Measurements from ENCODE around the gene CLBA1.

CLBA1 gene

GRCh38 chr14:104993808-104994591 is 8.4 kb downstream of the CLBA1 start:
- H3K4me3 Mint-ChIP-seq: no peak overlapping the region
- H3K9me3 Mint-ChIP-seq: no peaks in the 10 kb centered on the region
- no peaks in the 10 kb centered on the region for H3K27me3 Mint-ChIP-seq
- H3K27ac Mint-ChIP-seq: no peak overlapping the region
- ATAC-seq (no peak), DNase-seq (no peak)
- H3K4me1 Mint-ChIP-seq: peaks cover 2% of the 10 kb centered on the region
- peaks cover 1% of the 10 kb centered on the region for H3K36me3 Mint-ChIP-seq (ENCODE audit: low read depth)

GRCh38 chr14:104994978-104995377 is 9.4 kb downstream of the CLBA1 start:
- no peaks in the 10 kb centered on the region for H3K27me3 Mint-ChIP-seq
- no peaks in the 10 kb centered on the region for H3K9me3 Mint-ChIP-seq
- DNase-seq (no peak), ATAC-seq (no peak)
- H3K36me3 Mint-ChIP-seq (ENCODE audit: low read depth): peaks cover 5% of the 10 kb centered on the region
- no peak overlapping the region for H3K4me3 Mint-ChIP-seq
- H3K27ac Mint-ChIP-seq: no peak overlapping the region
- peaks cover 2% of the 10 kb centered on the region for H3K4me1 Mint-ChIP-seq

- DNase-seq: no peak
- Mint-ChIP-seq H3K27me3 (no peaks in the 10 kb centered on the region), H3K4me1 (peaks cover 2% of the 10 kb centered on the region), H3K36me3 (ENCODE audit: low read depth) (peaks cover 6% of the 10 kb centered on the region), H3K9me3 (no peaks in the 10 kb centered on the region), H3K4me3 (no peak overlapping the region), H3K27ac (no peak overlapping the region)
- ATAC-seq: no peak
Observed at GRCh38 chr14:104996032-104996431, 10.4 kb downstream of the CLBA1 start.

- Mint-ChIP-seq H3K4me3 (no peak overlapping the region), H3K27ac (no peak overlapping the region), H3K27me3 (no peaks in the 10 kb centered on the region), H3K9me3 (no peaks in the 10 kb centered on the region), H3K36me3 (ENCODE audit: low read depth) (peaks cover 6% of the 10 kb centered on the region), H3K4me1 (peaks cover 2% of the 10 kb centered on the region)
- ATAC-seq (no peak), DNase-seq (no peak)
Observed at GRCh38 chr14:104996483-104996882, 10.9 kb downstream of the CLBA1 start.

- no peak overlapping the region for H3K4me3 Mint-ChIP-seq
- H3K27ac Mint-ChIP-seq: no peak overlapping the region
- no peaks in the 10 kb centered on the region for H3K9me3 Mint-ChIP-seq
- peaks cover 4% of the 10 kb centered on the region for H3K36me3 Mint-ChIP-seq (ENCODE audit: low read depth)
- ATAC-seq (no peak), DNase-seq (no peak)
- peaks cover under 1% of the 10 kb centered on the region for H3K4me1 Mint-ChIP-seq
- H3K27me3 Mint-ChIP-seq: no peaks in the 10 kb centered on the region
Observed at GRCh38 chr14:104998801-104999200, 13.2 kb downstream of the CLBA1 start.

- DNase-seq: no peak
- no peak overlapping the region for H3K4me3 Mint-ChIP-seq
- no peaks in the 10 kb centered on the region for H3K27me3 Mint-ChIP-seq
- no peak for ATAC-seq
- no peaks in the 10 kb centered on the region for H3K9me3 Mint-ChIP-seq
- peaks cover 4% of the 10 kb centered on the region for H3K36me3 Mint-ChIP-seq (ENCODE audit: low read depth)
- no peak overlapping the region for H3K27ac Mint-ChIP-seq
- H3K4me1 Mint-ChIP-seq: peaks cover 6% of the 10 kb centered on the region
Observed at GRCh38 chr14:104999361-104999760, 13.8 kb downstream of the CLBA1 start.

- ATAC-seq: peak; percentile 18
Observed at GRCh38 chr14:105005329-105005928, 19.8 kb downstream of the CLBA1 start.

GRCh38 chr14:105005929-105006830 is 20.6 kb downstream of the CLBA1 start:
- H3K27me3 Mint-ChIP-seq: no peaks in the 10 kb centered on the region
- H3K27ac Mint-ChIP-seq: no peak overlapping the region
- ATAC-seq: peak; percentile 20

More at GRCh38 chr14:105005329-105005928, 19.8 kb downstream of the CLBA1 start:
- Mint-ChIP-seq H3K36me3 (ENCODE audit: low read depth) (peaks cover 17% of the 10 kb centered on the region), H3K4me1 (peaks cover 6% of the 10 kb centered on the region), H3K27ac (no peak overlapping the region), H3K9me3 (no peaks in the 10 kb centered on the region), H3K4me3 (no peak overlapping the region), H3K27me3 (no peaks in the 10 kb centered on the region)
- DNase-seq: no peak

GRCh38 chr14:105006831-105007592 is 21.4 kb downstream of the CLBA1 start:
- no peak for ATAC-seq
- peaks cover 27% of the 10 kb centered on the region for H3K36me3 Mint-ChIP-seq (ENCODE audit: low read depth)

More at GRCh38 chr14:105005929-105006830, 20.6 kb downstream of the CLBA1 start:
- Mint-ChIP-seq H3K9me3 (no peaks in the 10 kb centered on the region), H3K4me1 (peaks cover 6% of the 10 kb centered on the region), H3K4me3 (no peak overlapping the region), H3K36me3 (ENCODE audit: low read depth) (peaks cover 20% of the 10 kb centered on the region)
- DNase-seq: no peak

GRCh38 chr14:105007593-105008264 is 22.1 kb downstream of the CLBA1 start:
- no peak for ATAC-seq
- Mint-ChIP-seq H3K27me3 (no peaks in the 10 kb centered on the region), H3K27ac (no peak overlapping the region), H3K9me3 (no peaks in the 10 kb centered on the region), H3K4me3 (no peak overlapping the region), H3K36me3 (ENCODE audit: low read depth) (peaks cover 30% of the 10 kb centered on the region), H3K4me1 (peaks cover 6% of the 10 kb centered on the region)
- DNase-seq: no peak

More at GRCh38 chr14:105006831-105007592, 21.4 kb downstream of the CLBA1 start:
- no peak for DNase-seq
- peaks cover 6% of the 10 kb centered on the region for H3K4me1 Mint-ChIP-seq
- H3K4me3 Mint-ChIP-seq: no peak overlapping the region
- no peaks in the 10 kb centered on the region for H3K27me3 Mint-ChIP-seq
- no peaks in the 10 kb centered on the region for H3K9me3 Mint-ChIP-seq
- H3K27ac Mint-ChIP-seq: no peak overlapping the region

- no peaks in the 10 kb centered on the region for H3K9me3 Mint-ChIP-seq
- DNase-seq: no peak
- H3K4me1 Mint-ChIP-seq: peaks cover 15% of the 10 kb centered on the region
- H3K4me3 Mint-ChIP-seq: no peak overlapping the region
- H3K36me3 Mint-ChIP-seq (ENCODE audit: low read depth): peaks cover 37% of the 10 kb centered on the region
- no peaks in the 10 kb centered on the region for H3K27me3 Mint-ChIP-seq
- no peak for ATAC-seq
- no peak overlapping the region for H3K27ac Mint-ChIP-seq
Observed at GRCh38 chr14:105010106-105010505, 24.5 kb downstream of the CLBA1 start.

GRCh38 chr14:105010891-105011291 is 25.3 kb downstream of the CLBA1 start:
- Mint-ChIP-seq H3K4me3 (no peak overlapping the region), H3K4me1 (peaks cover 23% of the 10 kb centered on the region), H3K27me3 (no peaks in the 10 kb centered on the region), H3K36me3 (ENCODE audit: low read depth) (peaks cover 38% of the 10 kb centered on the region), H3K9me3 (no peaks in the 10 kb centered on the region), H3K27ac (no peak overlapping the region)
- DNase-seq: no peak
- no peak for ATAC-seq

GRCh38 chr14:105011312-105011990 is 25.9 kb downstream of the CLBA1 start:
- no peaks in the 10 kb centered on the region for H3K27me3 Mint-ChIP-seq
- ATAC-seq: no peak
- no peak overlapping the region for H3K27ac Mint-ChIP-seq
- no peak for DNase-seq
- H3K36me3 Mint-ChIP-seq (ENCODE audit: low read depth): peaks cover 44% of the 10 kb centered on the region
- peaks cover 29% of the 10 kb centered on the region for H3K4me1 Mint-ChIP-seq
- H3K4me3 Mint-ChIP-seq: no peak overlapping the region
- H3K9me3 Mint-ChIP-seq: no peaks in the 10 kb centered on the region

Data from activated naive CD8-positive, alpha-beta T cell treated with anti-CD3 and anti-CD28 coated beads, Interleukin-2, amount 50 U/mL, for 24 hours (primary cell).